CD4-positive, alpha-beta T cell treated with Interleukin-15 for 4 hours (primary cell): Measurements from ENCODE around the gene NEURL1B.
"Not testable (repeated sequence)": the region's sequence is repeated elsewhere in the genome, so short reads cannot be mapped to it uniquely, and the experiment has no call there.

ENCODE experiments used
- DNase-seq: peaks from one replicate; pipeline ENCODE4 v3.0.0-alpha.2; 2020; ENCODE audit warnings: low spot score

NEURL1B gene

GRCh38 chr5:172640822-172641358, at the start of gene NEURL1B:
TSS of gene NEURL1B (plus strand) at chr5:172641263. CDS start at chr5:172641407, 144 bp downstream.
- peak; percentile 12 for DNase-seq

- DNase-seq, result no peak
Observed at GRCh38 chr5:172591636-172592035, 49.4 kb upstream of the NEURL1B start.

GRCh38 chr5:172592881-172593280, 48.2 kb upstream of the NEURL1B start:
- DNase-seq, result no peak

- DNase-seq, result no peak
Observed at GRCh38 chr5:172593306-172593705, 47.8 kb upstream of the NEURL1B start.

- DNase-seq, result no peak
Observed at GRCh38 chr5:172593721-172594235, 47.3 kb upstream of the NEURL1B start.

GRCh38 chr5:172594431-172594830, 46.6 kb upstream of the NEURL1B start:
- no peak for DNase-seq

- no peak for DNase-seq
Observed at GRCh38 chr5:172594867-172595466, 46.1 kb upstream of the NEURL1B start.

GRCh38 chr5:172595596-172596455, 45.2 kb upstream of the NEURL1B start:
- DNase-seq, result no peak

GRCh38 chr5:172596638-172597231, 44.3 kb upstream of the NEURL1B start:
- no peak for DNase-seq

- DNase-seq, result no peak
Observed at GRCh38 chr5:172597755-172598155, 43.3 kb upstream of the NEURL1B start.

- DNase-seq, result no peak
Observed at GRCh38 chr5:172598251-172599203, 42.5 kb upstream of the NEURL1B start.

- DNase-seq, result no peak
Observed at GRCh38 chr5:172599204-172599567, 41.9 kb upstream of the NEURL1B start.

GRCh38 chr5:172600571-172600970, 40.5 kb upstream of the NEURL1B start:
- DNase-seq, result no peak

GRCh38 chr5:172601576-172601975, 39.5 kb upstream of the NEURL1B start:
- not testable (repeated sequence) for DNase-seq

GRCh38 chr5:172602783-172603231, 38.3 kb upstream of the NEURL1B start:
- DNase-seq, result no peak

GRCh38 chr5:172603251-172603806, 37.7 kb upstream of the NEURL1B start:
- DNase-seq, result no peak

GRCh38 chr5:172605466-172605865, 35.6 kb upstream of the NEURL1B start:
- DNase-seq, result no peak

GRCh38 chr5:172606156-172606785, 34.8 kb upstream of the NEURL1B start:
- no peak for DNase-seq

- DNase-seq, result no peak
Observed at GRCh38 chr5:172607213-172607793, 33.8 kb upstream of the NEURL1B start.

- no peak for DNase-seq
Observed at GRCh38 chr5:172608773-172609172, 32.3 kb upstream of the NEURL1B start.
